Muscle layer of colon (tissue), 2 donors: ENCODE measurements around the gene RUNX1.

Source experiments
- H3K27ac ChIP-seq: one replicate; pipeline ENCODE4 v1.7.0; 2013; ENCODE audit warnings: low read depth, mild to moderate bottlenecking, low read length, moderate library complexity
- H3K27me3 ChIP-seq, 2 donors: one replicate each; pipeline ENCODE4 v1.7.0; 2013; ENCODE audit warnings: low read length in 2 of 2, mild to moderate bottlenecking in 2 of 2; ENCODE audit not compliant: insufficient read depth in 2 of 2, control insufficient read depth in 1 of 2
- H3K36me3 ChIP-seq: one replicate; pipeline ENCODE4 v1.7.0; 2013; ENCODE audit warnings: mild to moderate bottlenecking, low read length; ENCODE audit not compliant: insufficient read depth
- H3K4me1 ChIP-seq: one replicate; pipeline ENCODE4 v1.7.0; 2013; ENCODE audit warnings: mild to moderate bottlenecking, low read length; ENCODE audit not compliant: insufficient read depth
- H3K4me3 ChIP-seq, 2 donors: one replicate each; pipeline ENCODE4 v1.7.0; 2013; ENCODE audit warnings: low read length in 2 of 2, low read depth in 1 of 2, mild to moderate bottlenecking in 1 of 2, moderate library complexity in 1 of 2
- H3K9ac ChIP-seq: one replicate; pipeline ENCODE4 v1.7.0; 2013; ENCODE audit warnings: low read length
- H3K9me3 ChIP-seq: one replicate; pipeline ENCODE4 v1.7.0; 2013; ENCODE audit warnings: mild to moderate bottlenecking, low read length
- donor health status: abdominal sarcoma.
- donor health status: Adenocarcinoma of cecum.

Gene RUNX1

DNA sequence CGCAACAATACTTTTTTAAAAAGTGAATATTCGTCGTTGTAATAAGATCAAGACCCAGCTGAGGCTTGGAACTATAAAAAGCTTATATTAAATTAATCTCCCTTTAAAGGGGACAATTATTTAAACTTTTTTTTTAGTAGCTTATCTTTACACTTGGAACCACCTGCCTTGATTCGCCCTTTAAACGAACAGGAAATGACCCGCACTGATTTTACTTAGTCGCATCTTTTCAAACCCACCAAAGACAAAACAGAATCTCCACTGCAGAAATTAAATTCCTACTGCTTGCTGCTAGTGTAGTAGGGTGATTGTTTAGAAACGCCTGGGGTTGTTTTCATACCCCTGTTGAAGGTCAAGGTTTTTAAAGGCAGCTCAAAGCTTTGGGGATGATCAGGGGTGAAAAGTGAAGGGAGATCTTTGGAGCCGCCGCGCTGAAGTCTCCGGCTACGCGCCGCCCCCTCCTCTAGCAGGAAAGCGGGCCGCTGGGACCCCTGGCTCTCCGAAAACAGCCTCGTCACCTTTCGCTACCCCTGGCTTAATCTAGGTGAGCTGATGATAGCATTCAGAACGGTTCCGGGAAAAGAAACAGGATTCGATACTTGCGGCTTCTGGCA lies 163.4 kb downstream of the RUNX1 start:
- Histone ChIP-seq H3K27ac (peak overlapping the region; percentile 21), H3K4me1 (peaks cover 23% of the 10 kb centered on the region), H3K36me3 (no peaks in the 10 kb centered on the region), H3K9ac (no peak overlapping the region), H3K27me3 (peaks cover 17 to 40% of the 10 kb centered on the region in 2 donors), H3K4me3 (peak overlapping the region; percentile 41 to 49), H3K9me3 (peaks cover 5% of the 10 kb centered on the region)

GRCh38 chr21:34885125-34885524 lies 164.0 kb downstream of the RUNX1 start:
- Histone ChIP-seq H3K27ac (no peak overlapping the region), H3K36me3 (no peaks in the 10 kb centered on the region), H3K4me1 (peaks cover 23% of the 10 kb centered on the region), H3K27me3 (peaks cover 15 to 34% of the 10 kb centered on the region in 2 donors), H3K9ac (no peak overlapping the region), H3K9me3 (peaks cover 5% of the 10 kb centered on the region), H3K4me3 (peak overlapping the region in 1 of 2 donors; percentile 41)

DNA sequence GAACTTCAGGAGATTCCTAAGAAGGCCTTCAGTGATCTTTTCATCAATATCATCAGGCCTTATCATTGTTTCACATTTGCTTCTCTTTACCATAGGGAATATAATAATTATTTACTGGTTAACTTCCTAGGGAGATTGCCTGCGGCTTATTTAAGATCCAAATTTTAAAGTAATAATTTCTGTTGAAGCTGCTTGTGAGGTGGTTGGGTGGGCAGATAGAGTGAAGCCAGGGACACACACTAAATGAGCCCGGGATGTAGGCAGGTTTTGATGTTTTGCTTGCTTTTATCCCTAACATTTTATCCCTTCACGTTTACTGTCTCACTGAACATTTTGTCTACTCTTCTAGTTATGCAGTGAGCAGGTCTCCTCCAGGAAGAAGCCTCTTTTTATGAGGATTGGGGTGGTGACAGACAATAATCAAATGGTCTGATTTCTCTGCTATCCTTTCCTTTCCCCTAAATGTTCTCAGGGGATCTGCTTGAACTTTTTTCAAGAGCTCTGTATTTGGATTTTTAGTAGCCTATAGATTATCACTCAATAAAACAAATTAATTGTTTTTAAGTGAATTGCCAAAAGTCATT lies 164.7 kb downstream of the RUNX1 start:
- H3K27ac ChIP-seq, result no peak overlapping the region
- no peak overlapping the region for H3K9ac ChIP-seq
- H3K36me3 ChIP-seq, result no peaks in the 10 kb centered on the region
- H3K4me3 ChIP-seq, result no peak overlapping the region
- peaks cover 15 to 34% of the 10 kb centered on the region in 2 donors for H3K27me3 ChIP-seq
- H3K4me1 ChIP-seq, result peaks cover 23% of the 10 kb centered on the region
- peaks cover 5% of the 10 kb centered on the region for H3K9me3 ChIP-seq

DNA sequence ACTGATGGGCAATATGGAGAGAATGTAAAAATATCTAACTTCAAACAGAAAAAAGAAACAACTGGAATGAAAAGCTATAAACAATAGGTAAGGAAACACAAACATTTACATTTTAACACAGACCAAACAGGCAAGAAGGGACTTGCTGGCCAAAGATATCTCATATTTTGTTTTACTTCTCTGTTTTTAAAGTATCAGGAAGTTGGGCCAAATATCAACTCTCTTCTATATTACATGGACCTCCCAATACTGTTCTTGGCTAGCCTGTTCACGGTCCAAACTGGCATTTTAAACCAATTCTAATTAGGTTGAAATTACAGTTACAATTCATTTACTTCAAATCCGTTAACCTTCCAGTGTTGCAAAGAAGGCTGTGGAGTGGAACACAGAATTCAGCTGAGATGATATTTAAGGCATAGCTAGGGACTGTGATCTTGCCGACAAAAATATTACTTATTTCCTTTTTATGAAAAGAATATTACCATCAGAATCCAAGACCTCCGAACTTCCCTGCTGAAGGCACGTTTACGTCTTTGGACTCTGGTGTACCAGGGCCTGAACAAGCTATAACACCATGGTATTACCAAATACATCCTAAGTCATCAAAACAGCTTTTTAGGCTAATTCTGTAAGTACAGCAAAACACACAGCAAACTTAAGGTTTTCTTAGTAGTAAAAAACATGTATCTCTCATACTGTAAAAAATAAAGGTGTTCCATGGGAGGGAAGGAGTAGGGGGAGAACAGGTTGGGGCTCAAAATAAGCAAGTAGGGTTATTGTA lies 165.4 kb downstream of the RUNX1 start:
- Histone ChIP-seq H3K27ac (peak overlapping the region; percentile 31), H3K9ac (no peak overlapping the region), H3K4me3 (no peak overlapping the region), H3K4me1 (peaks cover 23% of the 10 kb centered on the region), H3K36me3 (no peaks in the 10 kb centered on the region), H3K9me3 (peaks cover 5% of the 10 kb centered on the region), H3K27me3 (peaks cover 15 to 34% of the 10 kb centered on the region in 2 donors)

DNA sequence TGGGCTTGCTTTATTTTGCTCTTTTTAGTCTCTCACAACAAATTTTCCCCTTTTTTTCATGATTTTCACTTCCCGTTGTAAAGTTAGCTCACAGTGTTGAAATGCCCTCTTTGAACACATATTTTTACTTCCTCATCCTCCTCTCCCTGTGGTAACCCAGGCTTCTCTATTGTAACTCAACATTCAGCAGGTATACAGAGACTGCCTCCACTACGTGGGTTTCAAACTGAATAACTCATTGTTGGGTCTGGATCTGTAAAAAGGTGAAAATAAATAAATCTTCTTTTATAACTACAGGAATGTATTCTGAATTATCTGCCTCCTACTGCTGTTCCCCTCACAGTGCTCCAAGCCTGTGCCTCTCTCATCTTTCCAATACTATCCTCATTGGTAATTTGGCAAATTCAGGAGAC lies 166.4 kb downstream of the RUNX1 start:
- peaks cover 15 to 34% of the 10 kb centered on the region in 2 donors for H3K27me3 ChIP-seq
- no peaks in the 10 kb centered on the region for H3K36me3 ChIP-seq
- H3K4me3 ChIP-seq, result no peak overlapping the region
- H3K9me3 ChIP-seq, result peaks cover 5% of the 10 kb centered on the region
- H3K27ac ChIP-seq, result no peak overlapping the region
- peaks cover 16% of the 10 kb centered on the region for H3K4me1 ChIP-seq
- H3K9ac ChIP-seq, result no peak overlapping the region

- Histone ChIP-seq H3K36me3 (no peaks in the 10 kb centered on the region), H3K4me3 (no peak overlapping the region), H3K27ac (no peak overlapping the region), H3K4me1 (peaks cover 11% of the 10 kb centered on the region), H3K9me3 (peaks cover 5% of the 10 kb centered on the region), H3K27me3 (peaks cover 15 to 33% of the 10 kb centered on the region in 2 donors), H3K9ac (no peak overlapping the region)
Measured at GRCh38 chr21:34881839-34882371, 167.2 kb downstream of the RUNX1 start.

DNA sequence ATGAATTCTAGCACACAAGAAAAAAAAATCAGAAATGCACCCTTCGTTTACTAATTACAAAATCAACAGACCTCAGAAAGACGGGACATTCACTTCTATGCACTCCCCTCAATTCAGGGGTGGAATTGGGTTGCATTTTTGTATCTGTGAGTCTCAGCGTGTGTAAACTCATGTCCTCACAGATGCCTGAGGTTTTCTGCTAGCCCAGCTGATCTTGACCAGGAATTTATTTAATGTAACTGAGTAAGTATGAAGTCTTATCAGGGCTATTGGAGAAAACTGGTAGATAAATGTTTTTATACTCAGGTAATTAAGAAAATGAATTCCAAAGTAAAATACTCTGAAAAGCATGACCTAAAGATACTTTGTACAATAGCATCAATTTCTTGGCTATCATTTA lies 167.7 kb downstream of the RUNX1 start:
- peaks cover 14 to 29% of the 10 kb centered on the region in 2 donors for H3K27me3 ChIP-seq
- no peak overlapping the region for H3K9ac ChIP-seq
- peaks cover 5% of the 10 kb centered on the region for H3K9me3 ChIP-seq
- peaks cover 10% of the 10 kb centered on the region for H3K4me1 ChIP-seq
- no peaks in the 10 kb centered on the region for H3K36me3 ChIP-seq
- H3K4me3 ChIP-seq, result no peak overlapping the region
- H3K27ac ChIP-seq, result no peak overlapping the region

GRCh38 chr21:34880401-34880800 lies 168.7 kb downstream of the RUNX1 start:
- Histone ChIP-seq H3K9ac (no peak overlapping the region), H3K27me3 (peaks cover 4 to 18% of the 10 kb centered on the region in 2 donors), H3K9me3 (peaks cover 5% of the 10 kb centered on the region), H3K4me3 (no peak overlapping the region), H3K4me1 (peaks cover under 1% of the 10 kb centered on the region), H3K36me3 (no peaks in the 10 kb centered on the region), H3K27ac (no peak overlapping the region)

DNA sequence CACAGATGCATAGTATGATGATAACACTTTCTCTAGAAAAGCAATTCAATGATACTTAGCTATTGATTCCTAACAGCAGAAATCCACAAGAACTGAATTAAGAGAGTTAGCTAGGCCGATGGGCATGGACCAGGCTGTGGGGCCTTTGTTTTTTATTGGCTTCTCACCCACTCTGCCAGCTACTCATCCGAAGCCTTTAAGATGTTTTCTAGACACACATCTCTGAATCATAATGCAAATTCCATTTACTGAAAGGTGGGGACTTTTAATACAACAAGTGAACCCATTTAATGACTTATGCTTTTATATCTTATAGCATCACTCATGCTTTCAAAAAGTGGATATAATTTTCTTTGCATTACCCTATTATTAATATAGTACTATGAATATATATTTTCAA lies 170.2 kb downstream of the RUNX1 start:
- no peaks in the 10 kb centered on the region for H3K36me3 ChIP-seq
- H3K9me3 ChIP-seq, result no peaks in the 10 kb centered on the region
- no peak overlapping the region for H3K4me3 ChIP-seq
- peaks cover 0 to 4% of the 10 kb centered on the region in 2 donors for H3K27me3 ChIP-seq
- H3K4me1 ChIP-seq, result no peaks in the 10 kb centered on the region
- no peak overlapping the region for H3K27ac ChIP-seq
- no peak overlapping the region for H3K9ac ChIP-seq

DNA sequence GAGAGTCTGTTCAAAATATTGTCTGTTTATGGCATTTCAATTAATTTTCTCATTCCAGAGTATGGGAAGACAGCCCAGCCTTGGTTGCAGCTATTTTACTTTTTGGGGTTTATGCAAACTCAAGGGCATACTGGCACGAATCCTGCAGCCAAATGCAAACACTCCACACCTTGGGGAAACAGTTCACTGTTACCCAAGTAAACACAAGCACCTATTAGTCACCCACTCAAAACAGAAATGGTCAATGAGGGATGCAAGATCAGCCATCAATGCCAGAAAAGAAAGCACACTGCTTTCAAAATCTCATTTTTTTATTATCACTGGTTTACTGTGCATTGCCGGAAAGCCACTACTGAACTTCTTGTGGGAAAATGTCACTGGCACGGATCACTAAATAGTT lies 170.6 kb downstream of the RUNX1 start:
- H3K36me3 ChIP-seq, result no peaks in the 10 kb centered on the region
- H3K27me3 ChIP-seq, result no peaks in the 10 kb centered on the region
- H3K4me3 ChIP-seq, result no peak overlapping the region
- H3K27ac ChIP-seq, result no peak overlapping the region
- no peak overlapping the region for H3K9ac ChIP-seq
- no peaks in the 10 kb centered on the region for H3K4me1 ChIP-seq
- H3K9me3 ChIP-seq, result no peaks in the 10 kb centered on the region

DNA sequence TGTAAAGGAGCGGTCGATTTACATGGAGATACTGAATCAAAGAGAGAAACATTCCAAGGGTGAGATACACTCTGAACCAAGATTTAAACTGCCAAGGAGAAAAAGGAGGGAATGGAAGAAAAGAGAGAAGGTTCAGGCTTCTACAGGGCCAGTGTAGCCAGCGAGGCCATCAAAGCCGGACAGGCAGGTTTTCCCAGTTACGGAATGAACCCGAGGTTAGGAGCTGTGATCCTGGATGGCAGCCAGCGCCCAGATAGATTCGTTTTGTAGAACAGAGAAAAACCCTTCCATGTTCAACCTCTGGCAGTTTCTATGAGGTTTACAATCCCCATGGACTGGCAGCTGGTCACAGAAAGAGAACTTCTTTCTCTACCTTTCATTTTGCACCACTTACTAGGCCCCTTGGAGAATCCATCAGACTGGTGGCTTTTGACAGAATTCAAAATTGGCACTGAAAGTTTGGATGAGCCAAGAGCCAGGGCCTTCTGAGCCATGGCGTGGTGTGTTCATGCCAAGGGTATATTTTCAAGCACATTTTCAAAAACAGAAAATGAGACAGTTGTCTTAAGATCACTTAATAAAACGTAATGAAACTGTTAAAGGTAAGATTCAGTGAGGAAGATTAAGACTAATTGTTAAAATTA lies 171.5 kb downstream of the RUNX1 start:
- no peak overlapping the region for H3K9ac ChIP-seq
- H3K27me3 ChIP-seq, result no peaks in the 10 kb centered on the region
- no peak overlapping the region for H3K27ac ChIP-seq
- no peaks in the 10 kb centered on the region for H3K9me3 ChIP-seq
- H3K36me3 ChIP-seq, result no peaks in the 10 kb centered on the region
- H3K4me3 ChIP-seq, result no peak overlapping the region
- H3K4me1 ChIP-seq, result no peaks in the 10 kb centered on the region
